H1 (cell line): ENCODE measurements around the gene PCIF1. TPM values are rescaled to one million over a fixed set of nuclear protein-coding genes. Genes with fewer than 3 reads are reported as not detected.

Experiments
- KDM5A ChIP-seq: fragments of 200-600 bp; IDR thresholded peaks from 2 replicates; pipeline ENCODE4 v1.7.1; 2012; ENCODE audit warnings: mild to moderate bottlenecking, low read length, inconsistent platforms, mixed read lengths
- SIRT6 ChIP-seq: IDR thresholded peaks from one replicate; pipeline ENCODE4 v1.7.1; 2012; ENCODE audit warnings: low read length, inconsistent platforms
- polyA plus RNA-seq, 7 experiments: library from polyadenylated mRNA; depleted of rRNA in 3 of 7; stranded (reverse) in 5 of 7; unstranded in 2 of 7; fragments of >200 nt in 5 of 7; fragments of 200-250 nt in 2 of 7; gene quantifications; 1 replicate in 5 of 7; 2 replicates in 1 of 7; 4 replicates in 1 of 7; pipeline versions ENCODE4 v1.2.1 to v1.2.3, GENCODE V29; 2011 to 2013; ENCODE audit warnings: missing spikeins in 2 of 7, mixed read lengths in 2 of 7
- total RNA-seq: library from RNA; stranded (reverse); fragmentation: NEBNext Ultra II Directional; extraction: Animal tissue kit (Norgen Biotek cat#: 25700); gene quantifications from 2 replicates; pipeline ENCODE4 v1.2.1, GENCODE V29; 2021

Gene PCIF1
- total and polyA plus RNA-seq, 2 of the 8 experiments (the other 6 are each of a cell fraction or from before 2014, with no cell fraction given): 30.3 to 30.6 TPM

GRCh38 chr20:45959126-45959525 lies 24.6 kb downstream of the PCIF1 start (continued):
- TF ChIP-seq SIRT6 (no peak), KDM5A (no peak)
